Measurements from ENCODE around the gene FAM222B.

- TF ChIP-seq CTCF (IDR thresholded peaks at IDR 0.05) (peak; percentile 96 to 99 (median 99)), POLR2AphosphoS5 (IDR thresholded peaks at IDR 0.05; ENCODE audit: insufficient read depth in 1 of 2, low read depth in 1 of 2) (peak; percentile 40 to 85), POLR2A (IDR thresholded peaks at IDR 0.05) (no peak)
Observed at GRCh38 chr17:28750178-28751047, 92.2 kb downstream of the FAM222B start.
